GM03348 (cell line): ENCODE results near the gene UBE2QL1.

Experiments
- DNase-seq: peaks from one replicate; pipeline ENCODE4 v3.0.0; 2012; ENCODE audit warnings: low spot score

The UBE2QL1 gene

DNA sequence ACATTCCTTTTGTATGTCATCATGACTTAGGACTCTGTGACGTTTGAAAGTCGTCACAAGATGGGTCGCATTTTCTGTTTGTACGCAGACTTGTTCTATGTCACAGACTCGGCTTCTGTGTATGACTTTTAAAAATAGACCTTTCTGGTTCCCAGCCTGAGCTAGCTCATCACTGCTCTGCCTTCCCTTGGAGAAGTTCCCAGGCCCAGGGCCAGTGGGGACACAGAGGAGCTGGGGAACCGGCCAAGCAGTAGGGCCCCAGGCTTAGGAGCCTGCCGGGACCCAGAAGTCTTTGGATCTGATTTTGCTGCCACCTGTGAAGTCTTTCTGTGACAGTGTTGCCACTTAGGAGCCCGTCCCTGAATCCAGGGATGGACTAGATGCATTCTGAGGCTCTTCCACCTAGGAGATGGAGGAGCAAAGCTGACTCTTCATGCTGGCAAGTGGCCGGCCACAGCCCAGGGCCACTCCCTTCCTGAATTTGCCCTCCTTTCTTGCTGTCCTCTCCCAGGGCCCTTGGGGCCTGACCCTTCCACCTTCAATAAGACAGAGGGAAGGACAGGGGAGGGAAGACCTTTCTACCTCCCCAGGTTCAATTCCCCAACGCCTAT, 18.1 kb upstream of the UBE2QL1 start:
- no peak for DNase-seq

DNA sequence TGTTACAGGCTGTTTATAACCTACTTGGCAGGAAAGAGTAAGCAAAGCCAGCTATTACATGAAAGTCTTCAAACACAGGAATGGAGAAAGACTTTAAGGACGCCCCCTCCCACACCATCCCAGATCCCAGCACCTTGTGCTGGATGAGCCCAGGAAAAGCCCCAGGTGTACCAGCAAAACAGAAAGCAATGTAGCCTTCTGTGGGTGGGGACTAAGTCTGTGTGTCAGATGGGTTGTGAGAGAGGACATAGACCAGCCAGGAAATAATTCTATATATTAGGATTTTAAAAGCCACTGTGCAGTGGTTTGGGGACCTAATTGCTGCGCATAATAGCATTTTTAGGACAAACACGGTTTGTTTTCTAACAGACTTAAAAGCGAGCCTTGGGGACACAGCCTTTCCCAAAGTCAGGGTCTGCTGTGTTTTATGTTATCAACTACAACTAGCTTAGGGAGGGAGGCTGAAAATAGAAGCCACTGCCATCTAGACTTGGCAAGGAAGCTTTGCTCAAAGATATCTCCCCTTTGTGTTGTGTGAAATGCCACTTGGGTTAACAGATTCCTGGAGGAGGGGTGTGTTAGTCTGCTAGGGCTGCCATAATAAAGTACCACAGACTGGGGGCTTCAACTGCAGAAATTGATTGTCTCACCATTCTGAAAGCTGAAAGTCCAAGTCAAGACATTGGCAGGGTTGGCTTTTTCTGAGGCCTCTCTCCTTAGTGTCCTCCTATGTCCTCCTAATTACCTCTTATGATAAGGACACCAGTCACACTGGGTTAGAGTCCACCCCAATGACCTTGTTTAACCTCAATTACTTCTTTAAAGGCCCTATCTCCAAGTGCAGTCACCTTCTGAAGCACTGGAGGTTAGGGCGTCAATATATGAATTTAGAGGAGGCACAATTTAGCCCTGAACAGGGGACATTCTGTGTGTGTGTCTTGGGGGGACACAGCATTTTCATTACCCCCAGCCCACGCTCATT, 17.2 kb upstream of the UBE2QL1 start:
- no peak for DNase-seq

DNA sequence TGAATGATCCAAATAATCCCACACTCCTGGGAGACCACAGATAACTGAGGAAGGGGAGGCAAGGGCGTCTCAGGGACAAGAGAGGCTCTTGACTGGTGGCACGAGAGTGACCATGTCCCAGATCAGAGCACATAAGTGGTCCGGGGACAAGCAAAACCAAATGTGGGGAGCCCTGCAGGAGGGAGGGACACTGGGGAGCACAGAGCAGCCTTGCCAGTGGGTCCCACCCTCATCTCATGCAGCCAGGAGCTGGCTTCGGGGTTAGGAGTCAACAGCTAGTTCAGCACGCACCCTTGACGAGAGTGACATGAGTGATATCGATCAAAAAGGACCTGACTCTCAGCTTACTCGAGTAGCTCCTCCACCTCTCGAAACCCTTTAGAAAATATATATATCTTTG, 16.5 kb upstream of the UBE2QL1 start:
- DNase-seq: no peak

- DNase-seq: no peak
Observed at GRCh38 chr5:6434731-6435130, 13.9 kb upstream of the UBE2QL1 start.

DNA sequence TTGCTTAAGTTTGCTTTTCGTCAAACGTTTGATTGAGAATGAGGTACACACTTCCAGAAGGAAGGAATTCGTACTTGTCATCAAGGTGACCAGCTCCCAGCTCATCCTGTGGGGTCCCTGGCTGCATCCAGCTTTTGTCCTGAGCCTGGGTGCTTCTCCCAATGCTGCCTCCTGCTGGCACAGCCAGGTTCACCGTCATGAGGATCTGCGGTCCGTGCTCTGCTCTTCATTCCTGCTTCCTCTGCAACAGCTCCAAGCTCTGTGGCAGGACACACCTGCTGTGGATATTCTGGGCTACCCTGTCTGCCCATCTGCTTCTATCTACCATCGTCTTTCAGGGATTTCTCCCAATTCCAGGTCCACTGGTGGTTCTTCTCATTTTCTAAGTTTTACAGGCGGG, 13.3 kb upstream of the UBE2QL1 start:
- no peak for DNase-seq

- no peak for DNase-seq
Observed at GRCh38 chr5:6436715-6437331, 11.8 kb upstream of the UBE2QL1 start.

- no peak for DNase-seq
Observed at GRCh38 chr5:6439588-6440550, 8.8 kb upstream of the UBE2QL1 start.

DNA sequence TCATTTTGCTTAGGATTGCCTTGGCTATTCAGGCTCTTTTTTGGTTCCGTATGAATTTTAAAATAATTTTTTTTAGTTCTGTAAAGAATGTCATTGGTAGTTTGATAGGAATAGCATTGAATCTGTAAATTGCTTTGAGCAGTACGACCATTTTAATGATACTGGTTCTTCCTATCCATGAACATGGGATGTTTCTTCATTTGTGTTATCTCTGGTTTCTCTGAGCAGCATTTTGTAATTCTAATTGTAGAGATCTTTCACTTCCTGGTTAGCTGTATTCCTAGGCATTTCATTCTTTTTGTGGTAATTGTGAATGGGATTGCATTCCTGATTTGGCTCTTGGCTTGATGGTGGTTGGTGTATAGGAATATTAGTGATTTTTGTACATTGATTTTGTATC, 6.3 kb upstream of the UBE2QL1 start:
- no peak for DNase-seq

DNA sequence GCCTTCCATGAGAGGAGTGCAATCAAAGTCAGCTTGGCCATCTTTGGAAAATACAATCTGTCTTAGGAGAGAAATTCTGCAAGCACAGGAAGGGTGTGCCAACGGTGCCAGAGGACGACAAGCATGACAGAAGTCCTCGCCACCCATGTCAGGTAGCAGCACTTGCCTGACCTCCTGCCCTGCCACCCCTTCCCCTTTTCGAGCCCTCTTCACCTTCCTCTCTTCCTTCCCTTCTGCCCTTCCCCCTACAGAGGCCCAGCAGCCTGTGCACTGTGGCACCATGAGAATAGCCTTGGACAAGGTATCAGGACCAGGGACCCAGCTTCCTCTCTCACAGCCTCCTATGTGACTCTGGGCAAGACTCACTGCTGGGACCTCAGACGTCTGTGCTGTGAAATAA, 5.3 kb upstream of the UBE2QL1 start:
- DNase-seq: no peak

GRCh38 chr5:6446042-6446441, 2.6 kb upstream of the UBE2QL1 start:
- no peak for DNase-seq

- DNase-seq: no peak
Observed at GRCh38 chr5:6446626-6447309, 1.9 kb upstream of the UBE2QL1 start.

- DNase-seq: no peak
Observed at GRCh38 chr5:6447384-6448140, 1.1 kb upstream of the UBE2QL1 start.

GRCh38 chr5:6448141-6448491, 543 bp upstream of the UBE2QL1 start:
- no peak for DNase-seq

DNA sequence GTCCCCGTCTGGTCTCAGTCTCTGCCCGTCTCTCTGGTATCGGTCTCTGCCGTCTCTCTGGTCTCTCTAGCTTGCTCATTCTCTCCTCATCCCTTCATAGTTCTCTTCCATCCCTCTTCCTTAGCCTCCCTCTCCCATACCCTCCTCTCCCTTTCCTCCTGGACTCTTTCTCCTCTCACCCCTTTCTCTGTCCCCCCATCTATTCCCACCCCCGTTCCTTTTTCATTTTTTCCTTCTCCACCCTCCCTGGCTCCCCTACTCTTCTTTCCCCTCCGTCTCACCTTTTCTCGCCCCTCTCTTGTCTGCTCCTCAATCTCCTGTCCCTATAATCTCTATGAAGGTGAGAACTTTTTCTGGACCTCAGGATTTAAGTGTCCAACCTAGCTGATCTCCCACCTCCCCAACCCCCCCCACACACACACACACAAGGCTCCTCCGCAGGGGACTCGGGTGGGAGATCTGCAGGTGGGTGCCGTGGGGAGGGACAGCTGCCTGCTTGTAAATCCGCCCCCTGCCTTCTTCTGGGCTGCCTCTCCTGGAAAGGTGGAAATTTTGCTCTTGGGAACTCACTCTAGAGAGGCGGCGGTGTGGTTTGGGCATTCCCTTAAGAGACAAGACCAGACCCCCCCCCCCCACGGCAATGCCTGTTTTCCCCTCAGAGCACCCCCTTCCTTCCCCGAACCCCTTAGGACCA, 953 bp downstream of the UBE2QL1 start:
- no peak for DNase-seq

- DNase-seq: no peak
Observed at GRCh38 chr5:6450319-6450833, 1.7 kb downstream of the UBE2QL1 start.

- no peak for DNase-seq
Observed at GRCh38 chr5:6452622-6453504, 4.2 kb downstream of the UBE2QL1 start.

- DNase-seq: no peak
Observed at GRCh38 chr5:6453937-6454560, 5.4 kb downstream of the UBE2QL1 start.

DNA sequence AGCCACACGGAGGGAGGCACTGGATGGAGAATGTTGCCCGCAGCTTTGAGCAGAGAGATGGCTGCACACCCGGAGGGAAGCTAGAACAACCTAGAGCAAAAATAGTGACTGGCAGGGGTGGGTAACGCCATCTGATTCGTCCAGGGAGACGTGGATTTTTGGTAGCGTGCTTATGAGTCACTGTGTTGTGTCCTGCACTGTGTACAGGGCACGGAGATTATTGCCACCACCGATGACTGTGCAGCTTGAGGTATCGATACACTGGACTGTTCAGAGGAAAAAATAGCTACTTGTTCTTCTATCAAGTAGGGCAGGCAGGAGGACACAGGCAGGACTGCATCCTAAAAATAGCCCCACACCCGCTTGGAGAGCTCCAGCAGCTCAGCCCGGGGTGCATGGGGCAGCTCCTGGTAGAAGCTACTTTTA, 6.0 kb downstream of the UBE2QL1 start:
- DNase-seq: no peak
